H9 (cell line): Measurements from ENCODE around the gene TMSB4Y. TPM values are rescaled to one million over a fixed set of nuclear protein-coding genes. Genes with fewer than 3 reads are reported as not detected.

Source experiments
- DNase-seq: peaks from one replicate; pipeline ENCODE4 v3.0.0-alpha.2; 2017
- H2AFZ ChIP-seq: one replicate; pipeline ENCODE4 v1.6.1; 2013; ENCODE audit warnings: mild to moderate bottlenecking, low read length, control low read depth, moderate library complexity
- H2AK5ac ChIP-seq: 2 replicates; pipeline ENCODE4 v1.6.1; 2013; ENCODE audit warnings: low read length, control low read depth, mixed read lengths; ENCODE audit not compliant: insufficient read length
- H2BK120ac ChIP-seq: one replicate; pipeline ENCODE4 v1.6.1; 2013; ENCODE audit warnings: low read depth, mild to moderate bottlenecking, low read length, control low read depth, inconsistent platforms; ENCODE audit not compliant: poor library complexity, severe bottlenecking
- H2BK12ac ChIP-seq: 2 replicates; pipeline ENCODE4 v1.6.1; 2013; ENCODE audit warnings: low read length, control low read depth, mixed read lengths, low read depth; ENCODE audit not compliant: insufficient read length
- H2BK15ac ChIP-seq: 2 replicates; pipeline ENCODE4 v1.6.1; 2013; ENCODE audit warnings: low read depth, low read length, control low read depth
- H2BK20ac ChIP-seq: one replicate; pipeline ENCODE4 v1.6.1; 2013; ENCODE audit warnings: low read depth, mild to moderate bottlenecking, low read length, control low read depth, inconsistent platforms; ENCODE audit not compliant: poor library complexity, severe bottlenecking
- H2BK5ac ChIP-seq: 2 replicates; pipeline ENCODE4 v1.6.1; 2013; ENCODE audit warnings: low read length, control low read depth, mixed read lengths; ENCODE audit not compliant: insufficient read length
- H3K14ac ChIP-seq: 2 replicates; pipeline ENCODE4 v1.6.1; 2013; ENCODE audit warnings: low read length, control low read depth; ENCODE audit not compliant: insufficient read depth
- H3K18ac ChIP-seq: 2 replicates; pipeline ENCODE4 v1.6.1; 2013; ENCODE audit warnings: low read depth, mild to moderate bottlenecking, mixed read lengths, low read length, control low read depth; ENCODE audit not compliant: insufficient read length
- H3K23ac ChIP-seq: 2 replicates; pipeline ENCODE4 v1.6.1; 2013; ENCODE audit warnings: low read length, control low read depth, mixed read lengths, low read depth; ENCODE audit not compliant: insufficient read length
- H3K23me2 ChIP-seq: 2 replicates; pipeline ENCODE4 v1.6.1; 2013; ENCODE audit warnings: low read depth, mild to moderate bottlenecking, mixed read lengths, low read length, control low read depth; ENCODE audit not compliant: insufficient read length, poor library complexity, severe bottlenecking
- H3K27ac ChIP-seq: 2 replicates; pipeline ENCODE4 v1.5.1; 2013; ENCODE audit warnings: low read length, control low read depth, mixed read lengths, low read depth; ENCODE audit not compliant: insufficient read length
- H3K27me3 ChIP-seq: 2 replicates; pipeline ENCODE4 v1.6.1; 2013; ENCODE audit warnings: low read length, control low read depth, inconsistent platforms; ENCODE audit not compliant: insufficient read depth
- H3K4ac ChIP-seq: 2 replicates; pipeline ENCODE4 v1.6.1; 2013; ENCODE audit warnings: low read depth, mild to moderate bottlenecking, control low read depth, inconsistent platforms, low read length, moderate library complexity
- H3K4me1 ChIP-seq: 2 replicates; pipeline ENCODE4 v1.6.1; 2013; ENCODE audit warnings: low read length, control low read depth, inconsistent platforms; ENCODE audit not compliant: insufficient read depth
- H3K4me2 ChIP-seq: 2 replicates; pipeline ENCODE4 v1.6.1; 2013; ENCODE audit warnings: low read length, control low read depth, mixed read lengths; ENCODE audit not compliant: insufficient read length, insufficient read depth
- H3K56ac ChIP-seq: 2 replicates; pipeline ENCODE4 v1.6.1; 2013; ENCODE audit warnings: low read depth, mild to moderate bottlenecking, mixed read lengths, low read length, control low read depth; ENCODE audit not compliant: insufficient read length
- H3K79me1 ChIP-seq: 2 replicates; pipeline ENCODE4 v1.6.1; 2013; ENCODE audit warnings: low read depth, mild to moderate bottlenecking, moderate library complexity, low read length, control low read depth, inconsistent platforms; ENCODE audit not compliant: insufficient read depth, poor library complexity, severe bottlenecking
- H3K79me2 ChIP-seq: 2 replicates; pipeline ENCODE4 v1.6.1; 2013; ENCODE audit warnings: low read length, control low read depth, inconsistent platforms; ENCODE audit not compliant: insufficient read depth
- H3K9ac ChIP-seq: 2 replicates; pipeline ENCODE4 v1.6.1; 2013; ENCODE audit warnings: low read length, control low read depth, mixed read lengths; ENCODE audit not compliant: insufficient read length; ENCODE audit errors: extremely low read depth
- H3K9me3 ChIP-seq: one replicate; pipeline ENCODE4 v1.6.1; 2013; ENCODE audit warnings: low read depth, low read length, inconsistent platforms; ENCODE audit not compliant: control insufficient read depth
- H3T11ph ChIP-seq: one replicate; pipeline ENCODE4 v1.6.1; 2013; ENCODE audit warnings: mild to moderate bottlenecking, low read length, control low read depth, inconsistent platforms
- H4K20me1 ChIP-seq: one replicate; pipeline ENCODE4 v1.6.1; 2013; ENCODE audit not compliant: control insufficient read depth, insufficient read length, insufficient read depth
- H4K5ac ChIP-seq: 2 replicates; pipeline ENCODE4 v1.6.1; 2013; ENCODE audit warnings: low read depth, mild to moderate bottlenecking, mixed read lengths, low read length, control low read depth; ENCODE audit not compliant: insufficient read length
- H4K8ac ChIP-seq: replicated peaks from 2 replicates; pipeline ENCODE4 v1.6.1; 2013; ENCODE audit warnings: low read length, control low read depth, mixed read lengths, low read depth; ENCODE audit not compliant: insufficient read length
- H4K91ac ChIP-seq: 2 replicates; pipeline ENCODE4 v1.6.1; 2013; ENCODE audit warnings: low read depth, mild to moderate bottlenecking, moderate library complexity, mixed read lengths, low read length, control low read depth; ENCODE audit not compliant: insufficient read length
- H3K27ac Mint-ChIP-seq, 3 experiments: 2 replicates in 2 of 3; 3 replicates in 1 of 3; pipeline ENCODE4 v1.8.0; 2020 to 2021; ENCODE audit warnings: mixed read lengths in 3 of 3, mild to moderate bottlenecking in 1 of 3, moderate library complexity in 1 of 3
- H3K27me3 Mint-ChIP-seq: 2 replicates; pipeline ENCODE4 v1.8.0; 2021; ENCODE audit warnings: low read depth, mild to moderate bottlenecking, moderate library complexity, mixed read lengths
- H3K36me3 Mint-ChIP-seq, 3 experiments: 2 replicates in 2 of 3; 3 replicates in 1 of 3; pipeline ENCODE4 v1.8.0; 2020 to 2021; ENCODE audit warnings: low read depth in 3 of 3, mixed read lengths in 3 of 3; ENCODE audit not compliant: insufficient read depth in 1 of 3
- H3K4me1 Mint-ChIP-seq, 2 experiments: 2 replicates each; pipeline ENCODE4 v1.8.0; 2020; ENCODE audit warnings: mixed read lengths in 2 of 2
- H3K4me3 Mint-ChIP-seq, 2 experiments: 2 replicates in 1 of 2; 3 replicates in 1 of 2; pipeline ENCODE4 v1.8.0; 2020 to 2021; ENCODE audit warnings: mild to moderate bottlenecking in 2 of 2, mixed read lengths in 2 of 2, moderate library complexity in 1 of 2
- H3K9me3 Mint-ChIP-seq, 2 experiments: 2 replicates in 1 of 2; 3 replicates in 1 of 2; pipeline ENCODE4 v1.8.0; 2020; ENCODE audit warnings: mild to moderate bottlenecking in 2 of 2, mixed read lengths in 2 of 2, moderate library complexity in 1 of 2
- CTCF ChIP-seq: fragments of 200-600 bp; sonication (generic); conservative IDR thresholded peaks from 3 replicates; pipeline ENCODE4 v1.8.0; 2021; ENCODE audit warnings: antibody characterized with exemption, mild to moderate bottlenecking
- WGBS: extraction: QIAGEN DNeasy Blood & Tissue Kit; methylation state at CpG from one replicate; pipeline ENCODE4 v1.1.7; 2013; ENCODE audit warnings: missing lambda C conversion rate, low lambda C conversion rate, mixed read lengths; ENCODE audit not compliant: insufficient read length; ENCODE audit errors: extremely low coverage; 5-methylcytosine and 5-hydroxymethylcytosine counted together
- total RNA-seq: library from RNA; stranded (reverse); gene quantifications from 2 replicates; pipeline ENCODE4 v1.2.1, GENCODE V29; 2021

The TMSB4Y gene
- total RNA-seq, 1 experiment from 2014 or later, result not detected

DNA sequence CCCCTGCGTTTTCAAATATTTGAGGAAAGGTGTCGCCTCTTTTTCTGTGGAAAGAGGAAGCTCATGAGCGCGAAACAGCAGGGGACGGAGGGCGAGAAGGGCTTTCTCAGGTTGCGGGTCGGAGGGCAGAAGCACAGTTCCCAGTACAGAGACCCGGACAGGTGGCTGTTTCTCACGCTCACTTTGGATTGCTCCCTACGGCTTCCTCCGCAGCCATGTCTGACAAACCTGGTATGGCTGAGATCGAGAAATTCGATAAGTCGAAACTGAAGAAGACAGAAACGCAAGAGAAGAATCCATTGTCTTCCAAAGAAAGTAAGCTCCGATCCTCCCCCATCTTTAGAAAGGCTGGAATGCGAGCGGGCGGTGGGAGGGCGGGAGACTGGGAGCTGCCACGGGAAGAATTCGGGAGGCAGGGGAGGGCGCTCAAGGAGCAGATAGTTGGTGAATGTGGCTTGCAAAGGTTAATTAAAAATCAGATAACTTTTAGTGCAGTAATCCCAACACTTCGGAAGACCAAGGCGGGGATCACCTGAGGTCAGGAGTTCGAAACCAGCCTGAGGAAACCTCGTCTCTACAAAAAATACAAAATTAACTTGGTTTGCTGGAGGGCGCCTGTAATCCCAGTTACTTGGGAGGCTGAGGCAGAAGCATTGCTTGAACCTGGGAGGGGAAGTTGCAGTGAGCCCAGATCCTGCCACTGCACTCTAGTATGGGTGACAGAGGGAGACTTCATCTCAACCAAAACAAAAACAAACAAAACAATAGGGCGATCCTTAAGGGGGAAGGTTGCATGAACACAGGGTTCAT is 627 bp downstream of the TMSB4Y start:
- Mint-ChIP-seq H3K4me3 (no peak overlapping the region), H3K36me3 (no peaks in the 10 kb centered on the region), H3K27ac (no peak overlapping the region), H3K27me3 (no peaks in the 10 kb centered on the region), H3K9me3 (no peaks in the 10 kb centered on the region), H3K4me1 (no peaks in the 10 kb centered on the region)
- H3K79me2 ChIP-seq, result no peaks in the 10 kb centered on the region
- no peak overlapping the region for H2BK5ac ChIP-seq
- H4K91ac ChIP-seq, result no peak overlapping the region
- no peak overlapping the region for H3K4me2 ChIP-seq
- H3K23ac ChIP-seq, result no peak overlapping the region
- no peak overlapping the region for H3K9ac ChIP-seq
- no peak overlapping the region for H3K27ac ChIP-seq
- H3T11ph ChIP-seq, result no peak overlapping the region
- no peaks in the 10 kb centered on the region for H4K20me1 ChIP-seq
- no peak for TF ChIP-seq CTCF
- no peak overlapping the region for H2BK12ac ChIP-seq
- no peak overlapping the region for H2BK120ac ChIP-seq
- H2AK5ac ChIP-seq, result no peak overlapping the region
- H4K5ac ChIP-seq, result no peak overlapping the region
- H2BK20ac ChIP-seq, result no peak overlapping the region
- no peak overlapping the region for H2BK15ac ChIP-seq
- no peaks in the 10 kb centered on the region for H3K9me3 ChIP-seq
- H3K18ac ChIP-seq, result no peak overlapping the region
- no peak overlapping the region for H2AFZ ChIP-seq
- H4K8ac ChIP-seq, result no peak overlapping the region
- no peak overlapping the region for H3K14ac ChIP-seq
- no peaks in the 10 kb centered on the region for H3K27me3 ChIP-seq
- no peak overlapping the region for H3K4ac ChIP-seq
- no peaks in the 10 kb centered on the region for H3K4me1 ChIP-seq
- WGBS, result no CpG with 5 or more reads among the region's 30 CpGs
- no peaks in the 10 kb centered on the region for H3K79me1 ChIP-seq
- DNase-seq, result no peak
- H3K23me2 ChIP-seq, result no peaks in the 10 kb centered on the region
- H3K56ac ChIP-seq, result no peak overlapping the region
